HG03460 (cell line): ENCODE data around the gene CDC42EP5.
"Not testable (repeated sequence)": the region's sequence is repeated elsewhere in the genome, so short reads cannot be mapped to it uniquely, and the experiment has no call there.

Source experiments
- ATAC-seq: cut with Tn5 transposase; IDR thresholded peaks from one replicate; pipeline ENCODE4 v1.9.1; 2021; ENCODE audit not compliant: unreplicated experiment

The CDC42EP5 gene, protein sequence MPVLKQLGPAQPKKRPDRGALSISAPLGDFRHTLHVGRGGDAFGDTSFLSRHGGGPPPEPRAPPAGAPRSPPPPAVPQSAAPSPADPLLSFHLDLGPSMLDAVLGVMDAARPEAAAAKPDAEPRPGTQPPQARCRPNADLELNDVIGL

GRCh38 chr19:54473071-54473891 is at the start of gene CDC42EP5:
TSS of gene CDC42EP5 (minus strand) at chr19:54473296. CDS start at chr19:54465547, 7,749 bp downstream.
- ATAC-seq = no peak

DNA sequence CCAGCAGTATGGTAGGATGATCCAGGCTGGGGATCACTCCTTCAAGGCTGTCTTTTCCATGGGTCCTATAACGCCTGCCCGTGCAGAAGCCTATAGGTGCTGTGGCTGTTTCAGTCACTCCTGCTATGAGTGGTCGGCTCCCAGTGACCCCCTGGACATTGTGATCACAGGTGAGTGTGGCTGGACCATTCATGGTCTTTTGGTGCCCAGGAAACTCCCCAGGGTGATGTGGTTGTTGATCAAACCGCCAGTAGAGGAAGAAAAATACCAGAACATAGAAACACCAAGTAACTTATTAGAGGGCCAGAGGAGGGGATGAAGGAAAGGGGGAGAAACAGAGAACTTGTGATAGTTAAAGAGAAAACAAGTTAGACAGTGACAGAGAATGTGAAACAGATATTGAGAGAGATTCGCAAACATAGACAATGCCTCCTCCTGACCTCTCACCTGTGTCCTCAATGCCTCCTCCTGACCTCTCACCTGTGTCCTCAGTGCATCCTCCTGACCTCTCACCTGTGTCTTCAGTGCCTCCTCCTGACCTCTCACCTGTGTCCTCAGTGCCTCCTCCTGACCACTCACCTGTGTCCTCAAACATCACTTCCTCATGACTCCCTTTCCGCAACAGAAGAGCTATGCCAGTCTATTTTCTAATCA is 48.9 kb upstream of the CDC42EP5 start:
- no peak for ATAC-seq

- ATAC-seq = no peak
Measured at GRCh38 chr19:54521022-54521859, 48.1 kb upstream of the CDC42EP5 start.

- peak; percentile 59 for ATAC-seq
Measured at GRCh38 chr19:54518844-54519243, 45.7 kb upstream of the CDC42EP5 start.

DNA sequence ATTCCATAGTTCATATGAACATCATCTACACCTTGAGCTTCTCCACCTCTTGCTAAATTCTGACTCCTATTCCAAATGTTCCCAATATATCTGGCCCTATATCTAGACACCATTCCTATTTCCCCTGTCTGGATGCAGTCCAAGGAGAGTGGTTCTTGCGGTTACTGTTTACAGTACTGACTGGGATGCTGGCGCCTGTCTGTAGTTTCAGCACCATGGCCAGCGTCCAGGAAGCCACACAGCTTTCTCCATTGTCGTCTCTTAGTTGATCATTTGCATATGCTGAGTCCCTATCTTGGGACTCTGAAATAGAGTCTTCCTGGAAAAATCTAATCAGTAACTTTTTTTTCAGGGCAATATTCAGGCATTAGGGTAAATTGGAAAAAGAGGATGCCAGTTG is 44.4 kb upstream of the CDC42EP5 start:
- ATAC-seq = no peak

DNA sequence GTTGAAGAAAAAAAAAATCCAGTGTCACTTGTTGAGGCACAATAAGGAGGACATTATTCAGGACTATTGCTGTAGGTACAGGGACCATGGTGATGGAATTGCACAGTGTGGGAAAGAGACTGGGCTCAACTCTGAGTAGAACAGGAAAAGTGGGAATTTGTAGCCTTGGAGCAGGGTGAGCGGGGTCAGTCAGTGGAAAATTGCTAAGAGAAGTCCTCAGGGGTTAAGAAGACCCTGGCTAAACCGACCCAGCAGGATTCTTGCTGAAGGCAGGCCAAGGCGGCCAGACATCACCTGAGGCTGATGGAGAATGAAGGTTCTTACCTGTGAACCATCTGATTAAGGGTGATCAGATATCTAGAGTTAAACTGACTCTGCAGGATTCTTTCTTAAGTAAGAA is 42.1 kb upstream of the CDC42EP5 start:
- ATAC-seq = no peak

DNA sequence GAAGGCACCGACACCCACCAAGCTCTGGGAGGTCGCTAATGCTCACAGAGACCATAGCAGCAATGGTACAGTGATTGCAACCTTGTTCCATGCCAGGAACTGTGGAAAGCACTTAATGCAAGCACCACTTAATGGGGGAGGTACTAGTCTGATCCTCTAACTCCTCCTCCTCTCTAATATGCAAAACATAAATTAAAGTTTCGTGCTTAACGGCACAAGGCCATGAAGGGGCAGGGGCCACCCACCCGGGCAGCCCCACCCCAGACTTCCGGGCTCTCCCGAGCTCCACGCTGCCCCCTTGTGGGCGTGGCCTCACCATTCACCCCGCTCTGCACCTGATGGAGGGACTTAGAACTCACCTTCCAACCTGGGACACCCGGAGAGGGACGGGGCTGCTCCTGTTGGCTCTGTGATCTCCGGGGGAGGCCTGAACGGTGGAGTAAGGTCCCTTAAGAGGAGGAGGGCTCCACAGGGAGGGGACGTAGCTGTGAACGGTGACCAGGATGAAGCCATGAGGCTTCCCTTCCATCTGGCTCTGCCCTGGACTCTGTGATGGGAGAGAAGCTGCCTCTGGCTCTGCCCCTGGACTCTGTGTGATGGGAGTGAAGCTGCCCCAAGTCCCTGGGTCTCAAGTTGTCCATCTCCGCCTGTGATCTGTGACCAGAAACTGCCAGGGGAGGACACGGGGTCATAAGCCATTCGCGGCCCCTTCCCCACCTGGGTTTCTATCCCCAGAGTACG is 36.3 kb upstream of the CDC42EP5 start:
- not testable (repeated sequence) for ATAC-seq

DNA sequence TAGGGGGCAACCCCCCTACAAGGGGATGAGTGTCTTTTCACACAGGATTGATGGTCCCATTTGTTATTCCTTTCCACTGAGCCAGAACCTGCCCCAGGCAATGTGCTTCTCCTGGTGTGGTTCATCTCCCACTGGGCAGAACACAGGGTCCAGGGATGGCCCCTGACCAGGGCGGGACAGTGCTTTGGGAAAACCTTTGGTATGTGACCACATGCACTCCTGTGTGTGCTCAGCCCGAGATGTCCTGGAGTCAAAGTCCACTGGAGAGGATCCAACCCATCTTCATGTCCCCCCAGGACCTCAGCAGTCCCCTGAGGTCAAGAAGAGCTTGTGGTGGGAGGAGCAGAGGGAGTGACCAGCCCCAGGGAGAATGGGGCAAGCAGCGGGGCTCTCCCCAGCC is 35.4 kb upstream of the CDC42EP5 start:
- ATAC-seq = not testable (repeated sequence)

- no peak for ATAC-seq
Measured at GRCh38 chr19:54507824-54508223, 34.7 kb upstream of the CDC42EP5 start.

GRCh38 chr19:54507038-54507717 is 34.1 kb upstream of the CDC42EP5 start:
- not testable (repeated sequence) for ATAC-seq

DNA sequence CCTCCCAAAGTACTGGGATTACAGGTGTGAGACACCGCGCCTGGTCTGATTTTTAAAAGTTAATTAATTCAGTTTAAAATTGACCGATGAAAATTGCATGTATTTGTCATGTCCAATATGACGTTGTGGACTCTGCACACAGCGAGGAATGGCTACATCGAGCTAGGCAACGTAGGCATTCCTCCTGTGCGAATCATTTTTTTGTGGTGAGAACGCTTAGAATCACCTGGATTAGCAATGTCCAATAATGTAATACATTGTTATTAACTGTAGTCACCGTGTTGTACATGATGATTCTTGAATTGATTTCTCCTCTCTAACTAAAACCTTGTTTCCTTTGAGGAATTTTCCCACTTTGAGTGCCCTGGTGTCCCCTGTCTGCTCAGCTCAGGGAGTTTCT is 33.0 kb upstream of the CDC42EP5 start:
- no peak for ATAC-seq

DNA sequence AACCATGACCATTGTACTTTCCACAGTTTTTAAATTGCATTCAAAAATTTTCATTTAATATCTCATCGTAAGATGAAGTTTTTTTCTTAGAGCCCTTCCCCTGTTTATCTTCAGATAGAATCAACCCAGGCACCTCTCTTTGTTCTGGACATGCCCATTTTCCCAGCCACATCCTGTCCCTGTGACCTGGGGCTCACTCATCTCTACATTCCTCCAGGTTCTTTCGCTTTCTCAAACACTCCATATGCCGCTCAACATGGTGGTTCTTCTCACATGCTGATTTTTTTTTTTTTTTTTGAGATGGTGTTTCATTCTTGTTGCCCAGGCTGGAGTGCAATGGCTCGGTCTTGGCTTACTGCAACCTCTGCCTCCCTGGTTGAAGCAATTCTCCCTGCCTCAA is 32.4 kb upstream of the CDC42EP5 start:
- not testable (repeated sequence) for ATAC-seq

GRCh38 chr19:54502518-54503048 is 29.5 kb upstream of the CDC42EP5 start, which contains the start of gene LAIR2:
TSS of gene LAIR2 (plus strand) at chr19:54502831. CDS start at chr19:54502919, 88 bp downstream.
- ATAC-seq = no peak

DNA sequence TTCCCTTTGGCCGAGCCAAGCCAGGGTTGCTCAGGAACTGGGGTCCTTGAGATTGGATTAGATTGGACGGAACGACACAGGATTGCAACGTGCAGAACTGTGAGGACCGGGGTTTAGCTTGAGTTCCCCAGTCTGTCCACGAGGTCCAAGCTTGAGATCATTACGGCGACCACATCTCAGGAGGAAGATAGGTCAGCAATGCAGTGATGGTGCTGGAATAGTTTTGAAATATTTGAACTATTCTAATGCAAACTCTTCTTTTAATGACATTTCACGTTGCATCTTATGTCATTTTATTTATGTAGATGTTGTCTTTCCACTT is 25.3 kb upstream of the CDC42EP5 start:
- not testable (repeated sequence) for ATAC-seq

- ATAC-seq = not testable (repeated sequence)
Measured at GRCh38 chr19:54497747-54498450, 24.8 kb upstream of the CDC42EP5 start.

DNA sequence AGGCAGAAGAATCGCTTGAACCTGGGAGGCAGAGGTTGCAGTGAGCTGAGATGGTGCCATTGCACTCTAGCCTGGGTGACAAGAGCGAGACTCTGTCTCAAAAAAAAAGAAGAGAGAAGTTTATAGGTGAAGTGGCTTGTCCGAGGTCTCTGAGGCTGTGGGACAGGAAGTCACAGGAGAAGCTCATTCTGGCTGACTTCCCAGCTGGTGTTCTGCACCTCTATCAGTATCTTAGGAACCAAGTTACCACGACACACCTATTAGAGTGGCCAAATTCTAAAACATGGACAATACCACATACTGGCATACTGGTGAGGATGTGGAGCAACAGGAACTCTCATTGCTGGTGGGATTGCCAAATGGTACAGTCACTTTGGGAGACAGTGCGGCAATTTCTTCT is 22.2 kb upstream of the CDC42EP5 start:
- not testable (repeated sequence) for ATAC-seq

DNA sequence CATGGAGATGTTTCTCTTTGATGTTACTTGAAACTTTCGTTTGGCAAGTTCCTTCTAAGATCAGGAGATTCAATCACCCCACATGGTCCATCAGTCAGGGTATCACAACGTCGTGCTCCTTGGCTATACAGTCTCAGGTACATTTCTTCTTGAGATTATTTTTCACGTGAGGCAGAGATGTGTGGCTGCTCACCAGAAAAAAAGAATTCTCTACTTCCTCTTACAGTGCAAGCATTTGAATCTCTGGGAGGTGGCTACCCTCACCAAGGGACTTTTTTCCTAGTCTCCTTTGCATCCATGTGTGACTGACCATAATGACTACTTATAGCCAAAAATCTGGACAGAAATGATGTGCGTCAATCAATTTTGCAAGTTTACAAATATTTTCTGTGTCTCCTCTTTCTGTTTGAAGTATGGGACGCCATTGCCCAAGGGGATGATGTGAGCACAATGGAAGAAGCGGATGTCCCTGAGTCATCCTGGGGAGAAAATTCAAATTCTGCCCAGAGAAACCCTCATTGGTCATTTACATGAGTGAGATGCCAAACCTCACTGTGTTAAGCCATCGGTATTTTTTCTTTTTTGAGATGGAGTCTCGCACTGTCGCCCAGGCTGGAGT is 21.0 kb upstream of the CDC42EP5 start:
- ATAC-seq = no peak

DNA sequence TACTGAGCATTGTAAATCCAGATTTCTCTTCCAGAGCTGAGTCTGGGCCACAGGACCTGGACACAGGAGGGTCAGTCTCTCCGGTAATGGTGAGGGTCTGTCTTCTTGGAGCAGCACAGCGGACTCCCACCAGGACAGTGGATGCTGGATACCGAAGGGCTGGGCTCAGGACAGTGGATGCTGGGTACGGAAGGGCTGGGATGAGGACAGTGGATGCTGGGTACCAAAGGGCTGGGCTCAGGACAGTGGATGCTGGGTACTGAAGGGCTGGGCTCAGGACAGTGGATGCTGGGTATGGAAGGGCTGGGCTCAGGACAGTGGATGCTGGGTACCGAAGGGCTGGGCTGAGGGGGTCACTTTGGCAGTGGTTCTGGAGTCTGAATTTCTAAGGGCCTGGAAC is 20.0 kb upstream of the CDC42EP5 start:
- not testable (repeated sequence) for ATAC-seq

DNA sequence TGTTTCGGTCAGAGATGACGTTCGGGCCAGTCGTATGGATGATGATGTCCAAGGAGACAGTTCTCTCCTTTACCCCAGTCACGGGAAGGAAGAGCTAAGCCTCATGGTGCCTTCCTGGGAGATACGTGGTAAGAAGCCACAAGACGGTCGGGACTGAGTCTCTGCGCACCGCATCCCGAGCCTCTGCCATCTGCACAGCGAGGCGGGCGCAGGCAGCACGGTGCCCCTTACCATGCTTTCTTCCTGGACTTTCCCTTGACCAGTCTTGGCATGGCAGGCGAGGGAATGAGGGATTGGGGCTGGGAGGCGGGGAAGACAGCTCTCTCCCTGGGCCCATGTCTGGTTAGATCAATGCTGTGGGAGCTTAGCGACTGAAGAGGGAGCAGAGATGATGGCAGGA is 19.5 kb upstream of the CDC42EP5 start:
- ATAC-seq = no peak
